Esophagus muscularis mucosa (tissue), 4 donors: ENCODE results near the gene IRF2BP2. TPM values are rescaled to one million over a fixed set of nuclear protein-coding genes. Genes with fewer than 3 reads are reported as not detected.
A peak's percentile ranks its signal among the peaks of the same experiment; 100 is the strongest.

Source experiments
- DNase-seq: peaks from one replicate; pipeline ENCODE4 v3.0.0-alpha.2; 2017; ENCODE audit errors: extremely low spot score
- H3K27ac ChIP-seq, 4 donors: fragments of 200-600 bp; sonication (generic); replicated peaks in 1 of 4; 1 replicate in 3 of 4; 2 replicates in 1 of 4; pipeline ENCODE4 v1.5.1; 2016 to 2019; ENCODE audit warnings: mild to moderate bottlenecking in 1 of 4
- H3K27me3 ChIP-seq, 4 donors: fragments of 200-600 bp; sonication (generic); one replicate each; pipeline versions ENCODE4 v1.5.1 to v1.6.0; 2016 to 2019
- H3K36me3 ChIP-seq, 4 donors: fragments of 200-600 bp; sonication (generic); one replicate each; pipeline ENCODE4 v1.5.1; 2016 to 2019
- H3K4me1 ChIP-seq, 4 donors: fragments of 200-600 bp; sonication (generic); one replicate each; pipeline ENCODE4 v1.5.1; 2016 to 2019
- H3K4me3 ChIP-seq, 4 donors: fragments of 200-600 bp; sonication (generic); 1 replicate in 2 of 4; 2 replicates in 2 of 4; pipeline ENCODE4 v1.5.1; 2016 to 2019; ENCODE audit warnings: mild to moderate bottlenecking in 4 of 4, moderate library complexity in 1 of 4
- H3K9me3 ChIP-seq, 4 donors: fragments of 200-600 bp; sonication (generic); 1 replicate in 3 of 4; 2 replicates in 1 of 4; pipeline ENCODE4 v1.5.1; 2016 to 2019
- CTCF ChIP-seq, 3 experiments: fragments of 200-600 bp in 2 of 3; fragments of 450-650 bp in 1 of 3; sonication (generic) in 2 of 3; IDR thresholded peaks; one replicate each; pipeline ENCODE4 v1.5.1; 2017 to 2019; ENCODE audit warnings: antibody characterized with exemption in 3 of 3, mild to moderate bottlenecking in 2 of 3, moderate library complexity in 1 of 3
- EP300 ChIP-seq: sonication (generic); formaldehyde crosslinking; IDR thresholded peaks from one replicate; pipeline ENCODE4 v1.6.1; 2017; ENCODE audit warnings: antibody characterized with exemption
- POLR2A ChIP-seq: fragments of 450-650 bp; IDR thresholded peaks from one replicate; pipeline ENCODE4 v1.6.1; 2017; ENCODE audit warnings: antibody characterized with exemption, moderate library complexity, mild to moderate bottlenecking, low read depth
- POLR2AphosphoS5 ChIP-seq, 2 donors: sonication (generic); formaldehyde crosslinking; IDR thresholded peaks; one replicate each; pipeline ENCODE4 v1.6.1; 2017; ENCODE audit warnings: antibody characterized with exemption in 2 of 2
- WGBS: methylation state at CpG from one replicate; pipeline ENCODE4 v1.1.5; 2018; 5-methylcytosine and 5-hydroxymethylcytosine counted together
- intact Hi-C: fragments of 100-400 bp; cut with DNase I; formaldehyde crosslinking; loops from one replicate; pipeline ENCODE4 v1.15.1; 2023
- total RNA-seq, 4 donors: library from RNA; depleted of rRNA; stranded (reverse); fragments of >200 nt; gene quantifications; one replicate each; pipeline versions ENCODE4 v1.1.0 to v1.2.1, GENCODE V29; 2016

Gene IRF2BP2
- total RNA-seq, 4 donors from 2014 or later: 83.3 to 119 (median 97.9) TPM

GRCh38 chr1:234570329-234571120, 39.5 kb downstream of the IRF2BP2 start:
- intact Hi-C loops: no loop called here
- DNase-seq: no peak

GRCh38 chr1:234568345-234568744, 41.6 kb downstream of the IRF2BP2 start:
- H3K36me3 ChIP-seq: no peaks in the 10 kb centered on the region
- peaks cover 8 to 16% (median 11%) of the 10 kb centered on the region in 4 donors for H3K4me1 ChIP-seq
- WGBS: 87% methylated on average over 1 of the region's 1 CpG
- intact Hi-C loops: no loop called here
- no peak overlapping the region for H3K4me3 ChIP-seq
- H3K27me3 ChIP-seq: no peaks in the 10 kb centered on the region
- DNase-seq: no peak
- no peaks in the 10 kb centered on the region for H3K9me3 ChIP-seq
- no peak for TF ChIP-seq POLR2AphosphoS5 (IDR thresholded peaks at IDR 0.05)
- no peak for TF ChIP-seq EP300
- no peak for TF ChIP-seq CTCF (IDR thresholded peaks at IDR 0.05)
- H3K27ac ChIP-seq: no peak overlapping the region

More at GRCh38 chr1:234570329-234571120, 39.5 kb downstream of the IRF2BP2 start:
- Histone ChIP-seq H3K36me3 (no peaks in the 10 kb centered on the region), H3K27me3 (no peaks in the 10 kb centered on the region), H3K4me3 (no peak overlapping the region), H3K27ac (no peak overlapping the region), H3K9me3 (no peaks in the 10 kb centered on the region), H3K4me1 (peaks cover 8 to 15% (median 11%) of the 10 kb centered on the region in 4 donors)
- 95% methylated on average over 6 of the region's 6 CpGs for WGBS
- TF ChIP-seq CTCF (IDR thresholded peaks at IDR 0.05): no peak
- no peak for TF ChIP-seq POLR2AphosphoS5 (IDR thresholded peaks at IDR 0.05)
- no peak for TF ChIP-seq EP300
- TF ChIP-seq POLR2A: no peak

GRCh38 chr1:234565132-234565531, 44.8 kb downstream of the IRF2BP2 start:
- WGBS: 84% methylated on average over 2 of the region's 2 CpGs
- DNase-seq: no peak
- H3K27ac ChIP-seq: peak overlapping the region in 1 of 4 donors; percentile 5

GRCh38 chr1:234564035-234565029, 45.6 kb downstream of the IRF2BP2 start:
- Histone ChIP-seq H3K36me3 (no peaks in the 10 kb centered on the region), H3K4me3 (no peak overlapping the region), H3K4me1 (peaks cover 4 to 24% (median 14%) of the 10 kb centered on the region in 4 donors), H3K27ac (peak overlapping the region in 3 of 4 donors; percentile 5 to 23 (median 5)), H3K9me3 (no peaks in the 10 kb centered on the region), H3K27me3 (no peaks in the 10 kb centered on the region)
- WGBS: 63% methylated on average over 7 of the region's 7 CpGs
- TF ChIP-seq CTCF (IDR thresholded peaks at IDR 0.05) (no peak), POLR2AphosphoS5 (IDR thresholded peaks at IDR 0.05) (peak; percentile 11 to 58)
- no peak for DNase-seq
- intact Hi-C loops: no loop called here

More at GRCh38 chr1:234565132-234565531, 44.8 kb downstream of the IRF2BP2 start:
- Histone ChIP-seq H3K4me3 (no peak overlapping the region), H3K9me3 (no peaks in the 10 kb centered on the region), H3K4me1 (peaks cover 4 to 24% (median 14%) of the 10 kb centered on the region in 4 donors), H3K36me3 (no peaks in the 10 kb centered on the region), H3K27me3 (no peaks in the 10 kb centered on the region)
- TF ChIP-seq EP300 (no peak), CTCF (IDR thresholded peaks at IDR 0.05) (no peak), POLR2A (no peak), POLR2AphosphoS5 (IDR thresholded peaks at IDR 0.05) (no peak)
- intact Hi-C loops: no loop called here
